Testis (tissue), 2 donors: ENCODE data around the gene PLEKHO1.
"Not testable (repeated sequence)": the region's sequence is repeated elsewhere in the genome, so short reads cannot be mapped to it uniquely, and the experiment has no call there.

Experiments
- POLR2A ChIP-seq: fragments of 450-650 bp; IDR thresholded peaks from one replicate; pipeline ENCODE4 v1.6.1; 2017; ENCODE audit warnings: antibody characterized with exemption, mild to moderate bottlenecking, moderate library complexity
- TF ChIP-seq, protein P1 (sequence below), 3 experiments: fragments of 450-650 bp in 2 of 3; fragments of 200-600 bp in 1 of 3; sonication (generic) in 1 of 3; IDR thresholded peaks; one replicate each; pipeline ENCODE4 v1.5.1; 2016 to 2019; ENCODE audit warnings: antibody characterized with exemption in 3 of 3, mild to moderate bottlenecking in 2 of 3, moderate library complexity in 1 of 3

DNA sequence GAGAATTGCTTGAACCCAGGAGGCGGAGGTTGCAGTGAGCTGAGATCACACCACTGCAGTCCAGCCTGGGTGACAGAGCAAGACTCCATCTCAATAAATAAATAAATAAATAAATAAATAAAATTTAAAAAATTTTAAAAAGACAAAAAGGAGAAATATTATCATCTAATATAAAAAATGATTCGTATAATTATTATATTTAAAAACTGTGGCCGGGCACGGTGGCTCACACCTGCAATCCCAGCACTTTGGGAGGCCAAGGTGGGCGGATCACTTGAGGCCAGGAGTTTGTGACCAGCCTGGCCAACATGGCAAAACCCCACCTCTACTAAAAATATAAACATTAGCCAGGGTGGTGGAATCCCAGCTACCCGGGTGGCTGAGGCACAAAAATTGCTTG is 58.7 kb downstream of the PLEKHO1 start:
- TF ChIP-seq, protein P1, sequence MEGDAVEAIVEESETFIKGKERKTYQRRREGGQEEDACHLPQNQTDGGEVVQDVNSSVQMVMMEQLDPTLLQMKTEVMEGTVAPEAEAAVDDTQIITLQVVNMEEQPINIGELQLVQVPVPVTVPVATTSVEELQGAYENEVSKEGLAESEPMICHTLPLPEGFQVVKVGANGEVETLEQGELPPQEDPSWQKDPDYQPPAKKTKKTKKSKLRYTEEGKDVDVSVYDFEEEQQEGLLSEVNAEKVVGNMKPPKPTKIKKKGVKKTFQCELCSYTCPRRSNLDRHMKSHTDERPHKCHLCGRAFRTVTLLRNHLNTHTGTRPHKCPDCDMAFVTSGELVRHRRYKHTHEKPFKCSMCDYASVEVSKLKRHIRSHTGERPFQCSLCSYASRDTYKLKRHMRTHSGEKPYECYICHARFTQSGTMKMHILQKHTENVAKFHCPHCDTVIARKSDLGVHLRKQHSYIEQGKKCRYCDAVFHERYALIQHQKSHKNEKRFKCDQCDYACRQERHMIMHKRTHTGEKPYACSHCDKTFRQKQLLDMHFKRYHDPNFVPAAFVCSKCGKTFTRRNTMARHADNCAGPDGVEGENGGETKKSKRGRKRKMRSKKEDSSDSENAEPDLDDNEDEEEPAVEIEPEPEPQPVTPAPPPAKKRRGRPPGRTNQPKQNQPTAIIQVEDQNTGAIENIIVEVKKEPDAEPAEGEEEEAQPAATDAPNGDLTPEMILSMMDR (IDR thresholded peaks at IDR 0.05), result not testable (repeated sequence)
- TF ChIP-seq POLR2A, result not testable (repeated sequence)
